H1 (cell line): ENCODE data around the gene DDR1.

Experiments used
- MAFK ChIP-seq: IDR thresholded peaks from 2 replicates; pipeline ENCODE4 v1.6.1; 2012; ENCODE audit warnings: low read depth, mild to moderate bottlenecking, improper control_type of control experiment, low read length
- RBBP5 ChIP-seq: IDR thresholded peaks from 2 replicates; pipeline ENCODE4 v1.7.1; 2012; ENCODE audit warnings: low read depth, mild to moderate bottlenecking, inconsistent platforms, low read length, moderate library complexity, borderline replicate concordance
- TF ChIP-seq, protein P1 (sequence below), 3 experiments: IDR thresholded peaks; 1 replicate in 2 of 3; 2 replicates in 1 of 3; pipeline versions ENCODE4 v1.5.1 to v1.6.1; 2011; ENCODE audit warnings: low read length in 3 of 3, mild to moderate bottlenecking in 3 of 3, inconsistent platforms in 2 of 3, low read depth in 1 of 3, moderate library complexity in 1 of 3; ENCODE audit not compliant: insufficient read depth in 1 of 3; ENCODE audit errors: control extremely low read depth in 1 of 3

DNA sequence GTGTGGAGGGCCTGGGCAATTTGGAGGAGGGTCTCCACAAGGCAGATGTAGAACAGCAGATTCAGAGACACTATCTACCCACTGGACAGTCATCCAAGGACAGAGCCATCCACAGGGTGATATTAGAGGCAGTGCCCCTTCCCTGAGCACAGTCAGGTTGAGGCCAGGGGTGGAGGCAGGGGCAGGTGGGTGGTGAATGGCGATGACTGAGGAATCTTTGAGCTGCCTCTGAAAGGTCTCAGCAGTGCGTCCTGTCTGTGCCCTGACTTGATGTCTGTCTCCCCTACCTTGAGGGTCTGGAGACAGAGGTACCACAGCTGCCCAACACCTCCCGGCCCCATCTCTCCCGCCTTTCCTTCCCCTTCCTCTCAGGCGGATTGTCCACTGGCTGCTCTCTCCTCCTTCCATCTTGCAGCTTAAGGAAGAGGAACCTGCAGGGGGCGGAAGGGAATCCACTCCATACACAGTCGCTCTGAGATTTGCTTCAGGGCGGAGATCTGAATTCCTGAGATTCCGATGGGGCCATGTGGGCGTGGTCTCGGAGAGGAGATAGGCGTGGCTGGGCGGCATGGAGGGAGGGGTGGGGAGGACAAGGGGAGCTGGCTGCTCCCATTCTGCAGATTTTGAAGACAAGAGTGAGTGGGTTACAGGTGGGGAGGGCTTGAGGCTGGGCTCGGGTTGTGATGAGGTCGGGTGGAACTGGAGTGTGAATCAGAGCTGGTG is 58.2 kb downstream of the DDR1 start:
- TF ChIP-seq RBBP5, result peak; percentile 74; the same call in 1 of the 2 replicates
- no peak for TF ChIP-seq MAFK
- TF ChIP-seq, protein P1, sequence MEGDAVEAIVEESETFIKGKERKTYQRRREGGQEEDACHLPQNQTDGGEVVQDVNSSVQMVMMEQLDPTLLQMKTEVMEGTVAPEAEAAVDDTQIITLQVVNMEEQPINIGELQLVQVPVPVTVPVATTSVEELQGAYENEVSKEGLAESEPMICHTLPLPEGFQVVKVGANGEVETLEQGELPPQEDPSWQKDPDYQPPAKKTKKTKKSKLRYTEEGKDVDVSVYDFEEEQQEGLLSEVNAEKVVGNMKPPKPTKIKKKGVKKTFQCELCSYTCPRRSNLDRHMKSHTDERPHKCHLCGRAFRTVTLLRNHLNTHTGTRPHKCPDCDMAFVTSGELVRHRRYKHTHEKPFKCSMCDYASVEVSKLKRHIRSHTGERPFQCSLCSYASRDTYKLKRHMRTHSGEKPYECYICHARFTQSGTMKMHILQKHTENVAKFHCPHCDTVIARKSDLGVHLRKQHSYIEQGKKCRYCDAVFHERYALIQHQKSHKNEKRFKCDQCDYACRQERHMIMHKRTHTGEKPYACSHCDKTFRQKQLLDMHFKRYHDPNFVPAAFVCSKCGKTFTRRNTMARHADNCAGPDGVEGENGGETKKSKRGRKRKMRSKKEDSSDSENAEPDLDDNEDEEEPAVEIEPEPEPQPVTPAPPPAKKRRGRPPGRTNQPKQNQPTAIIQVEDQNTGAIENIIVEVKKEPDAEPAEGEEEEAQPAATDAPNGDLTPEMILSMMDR (IDR thresholded peaks at IDR 0.05; ENCODE audit: control extremely low read depth in 1 of 3, insufficient read depth in 1 of 3, low read depth in 1 of 3, low read length in 3 of 3), result peak; percentile 48 to 62 (median 61)
